ENCODE measurements around the gene CD2. TPM values are rescaled to one million over a fixed set of nuclear protein-coding genes. Genes with fewer than 3 reads are reported as not detected.

Gene CD2
- total RNA-seq, 1 experiment from 2014 or later = 0.10 TPM

GRCh38 chr1:116739371-116740012 lies 14.7 kb upstream of the CD2 start (continued):
- TF ChIP-seq SIN3A (IDR thresholded peaks at IDR 0.05; ENCODE audit: borderline replicate concordance, insufficient read depth, low read depth, low read length) = no peak

- H3K4me3 ChIP-seq (ENCODE audit: low read depth in 2 of 2, low read length in 2 of 2) = no peak overlapping the region
- H3K4me1 ChIP-seq (ENCODE audit: control insufficient read depth, insufficient read depth, low read length) = no peaks in the 10 kb centered on the region
- POLR2A ChIA-PET = no interaction called here
- ATAC-seq (no peak), DNase-seq (ENCODE audit: low read depth, low spot score) (no peak)
- H3K27me3 ChIP-seq (ENCODE audit: control insufficient read depth, insufficient read depth, low read length) = no peaks in the 10 kb centered on the region
- intact Hi-C loops (cut with micrococcal nuclease; ENCODE audit: unreplicated experiment) (no loop called here), in situ Hi-C loops (cut with HindIII; ENCODE audit: low pct_unique_long_range_greater_than_20kb, low sequenced_read_pairs) (no loop called here)
- H3K36me3 ChIP-seq (ENCODE audit: control insufficient read depth, insufficient read depth, low read length) = no peaks in the 10 kb centered on the region
- CTCF ChIA-PET = no interaction called here
- no TSS peak for BruUV-seq (replicated peaks)
- H3K27ac ChIP-seq (ENCODE audit: low read length) = no peak overlapping the region
- H3K9me3 ChIP-seq (ENCODE audit: control insufficient read depth, insufficient read depth, low read depth, low read length) = 0 out of 2 replicates have a peak, but pooled peaks cover 3% of the 10 kb centered on the region
- no peak for TF ChIP-seq POLR2AphosphoS5 (IDR thresholded peaks at IDR 0.05; ENCODE audit: low read depth, low read length)
- TF ChIP-seq SIN3A (IDR thresholded peaks at IDR 0.05; ENCODE audit: borderline replicate concordance, insufficient read depth, low read depth, low read length) = no peak
- TF ChIP-seq, protein P1, sequence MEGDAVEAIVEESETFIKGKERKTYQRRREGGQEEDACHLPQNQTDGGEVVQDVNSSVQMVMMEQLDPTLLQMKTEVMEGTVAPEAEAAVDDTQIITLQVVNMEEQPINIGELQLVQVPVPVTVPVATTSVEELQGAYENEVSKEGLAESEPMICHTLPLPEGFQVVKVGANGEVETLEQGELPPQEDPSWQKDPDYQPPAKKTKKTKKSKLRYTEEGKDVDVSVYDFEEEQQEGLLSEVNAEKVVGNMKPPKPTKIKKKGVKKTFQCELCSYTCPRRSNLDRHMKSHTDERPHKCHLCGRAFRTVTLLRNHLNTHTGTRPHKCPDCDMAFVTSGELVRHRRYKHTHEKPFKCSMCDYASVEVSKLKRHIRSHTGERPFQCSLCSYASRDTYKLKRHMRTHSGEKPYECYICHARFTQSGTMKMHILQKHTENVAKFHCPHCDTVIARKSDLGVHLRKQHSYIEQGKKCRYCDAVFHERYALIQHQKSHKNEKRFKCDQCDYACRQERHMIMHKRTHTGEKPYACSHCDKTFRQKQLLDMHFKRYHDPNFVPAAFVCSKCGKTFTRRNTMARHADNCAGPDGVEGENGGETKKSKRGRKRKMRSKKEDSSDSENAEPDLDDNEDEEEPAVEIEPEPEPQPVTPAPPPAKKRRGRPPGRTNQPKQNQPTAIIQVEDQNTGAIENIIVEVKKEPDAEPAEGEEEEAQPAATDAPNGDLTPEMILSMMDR (IDR thresholded peaks at IDR 0.05) = no peak
- no peak for TF ChIP-seq REST (IDR thresholded peaks at IDR 0.05; ENCODE audit: insufficient read depth in 1 of 2, low read depth in 2 of 2, low read length in 1 of 2)
- TF ChIP-seq TCF7L2 (IDR thresholded peaks at IDR 0.05; ENCODE audit: low read depth, low read length) = no peak
Measured at GRCh38 chr1:116740296-116740695, 13.9 kb upstream of the CD2 start.

- POLR2A ChIA-PET = no interaction called here
- DNase-seq (ENCODE audit: low read depth, low spot score) (no peak), ATAC-seq (no peak)
- TF ChIP-seq TCF7L2 (IDR thresholded peaks at IDR 0.05; ENCODE audit: low read depth, low read length) = no peak
- TF ChIP-seq, protein P1 (IDR thresholded peaks at IDR 0.05) = no peak
- TF ChIP-seq SIN3A (IDR thresholded peaks at IDR 0.05; ENCODE audit: borderline replicate concordance, insufficient read depth, low read depth, low read length) = no peak
- no peak for TF ChIP-seq REST (IDR thresholded peaks at IDR 0.05; ENCODE audit: insufficient read depth in 1 of 2, low read depth in 2 of 2, low read length in 1 of 2)
- no peak for TF ChIP-seq POLR2AphosphoS5 (IDR thresholded peaks at IDR 0.05; ENCODE audit: low read depth, low read length)
- no peak overlapping the region for H3K4me3 ChIP-seq (ENCODE audit: low read depth in 2 of 2, low read length in 2 of 2)
- H3K9me3 ChIP-seq (ENCODE audit: control insufficient read depth, insufficient read depth, low read depth, low read length) = 0 out of 2 replicates have a peak, but pooled peaks cover 3% of the 10 kb centered on the region
- BruUV-seq (replicated peaks) = no TSS peak
- in situ Hi-C loops (cut with HindIII; ENCODE audit: low pct_unique_long_range_greater_than_20kb, low sequenced_read_pairs) (no loop called here), intact Hi-C loops (cut with micrococcal nuclease; ENCODE audit: unreplicated experiment) (no loop called here)
- H3K27me3 ChIP-seq (ENCODE audit: control insufficient read depth, insufficient read depth, low read length) = no peaks in the 10 kb centered on the region
- H3K27ac ChIP-seq (ENCODE audit: low read length) = no peak overlapping the region
- CTCF ChIA-PET = no interaction called here
- H3K4me1 ChIP-seq (ENCODE audit: control insufficient read depth, insufficient read depth, low read length) = no peaks in the 10 kb centered on the region
- no peaks in the 10 kb centered on the region for H3K36me3 ChIP-seq (ENCODE audit: control insufficient read depth, insufficient read depth, low read length)
Measured at GRCh38 chr1:116740746-116741145, 13.5 kb upstream of the CD2 start.

All from Panc1 (cell line).